Loucy (cell line): Measurements from ENCODE around the gene TPRG1.

Experiments
- EZH2phosphoT487 ChIP-seq: fragments of 200-600 bp; IDR thresholded peaks from 2 replicates; pipeline ENCODE4 v1.6.1; 2018; ENCODE audit warnings: antibody characterized with exemption, mild to moderate bottlenecking, moderate library complexity, borderline replicate concordance
- TF ChIP-seq, protein P1 (sequence below): fragments of 200-600 bp; sonication (generic); conservative IDR thresholded peaks from 2 replicates; pipeline ENCODE4 v1.5.1; 2014; ENCODE audit warnings: mild to moderate bottlenecking, antibody characterized with exemption, low read length

- TF ChIP-seq, protein P1, sequence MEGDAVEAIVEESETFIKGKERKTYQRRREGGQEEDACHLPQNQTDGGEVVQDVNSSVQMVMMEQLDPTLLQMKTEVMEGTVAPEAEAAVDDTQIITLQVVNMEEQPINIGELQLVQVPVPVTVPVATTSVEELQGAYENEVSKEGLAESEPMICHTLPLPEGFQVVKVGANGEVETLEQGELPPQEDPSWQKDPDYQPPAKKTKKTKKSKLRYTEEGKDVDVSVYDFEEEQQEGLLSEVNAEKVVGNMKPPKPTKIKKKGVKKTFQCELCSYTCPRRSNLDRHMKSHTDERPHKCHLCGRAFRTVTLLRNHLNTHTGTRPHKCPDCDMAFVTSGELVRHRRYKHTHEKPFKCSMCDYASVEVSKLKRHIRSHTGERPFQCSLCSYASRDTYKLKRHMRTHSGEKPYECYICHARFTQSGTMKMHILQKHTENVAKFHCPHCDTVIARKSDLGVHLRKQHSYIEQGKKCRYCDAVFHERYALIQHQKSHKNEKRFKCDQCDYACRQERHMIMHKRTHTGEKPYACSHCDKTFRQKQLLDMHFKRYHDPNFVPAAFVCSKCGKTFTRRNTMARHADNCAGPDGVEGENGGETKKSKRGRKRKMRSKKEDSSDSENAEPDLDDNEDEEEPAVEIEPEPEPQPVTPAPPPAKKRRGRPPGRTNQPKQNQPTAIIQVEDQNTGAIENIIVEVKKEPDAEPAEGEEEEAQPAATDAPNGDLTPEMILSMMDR: no peak
- no peak for TF ChIP-seq EZH2phosphoT487
These were observed 12.8 kb downstream of the TPRG1 start for GRCh38 chr3:189184566-189184965.
